Osteoblast (primary cell): ENCODE data around the gene GREB1. TPM values are rescaled to one million over a fixed set of nuclear protein-coding genes. Genes with fewer than 3 reads are reported as not detected.

Source experiments
- DNase-seq: peaks from one replicate; pipeline ENCODE4 v3.0.0; 2011; ENCODE audit warnings: low spot score, mixed read lengths; ENCODE audit not compliant: insufficient read length; ENCODE audit errors: missing footprints
- H2AFZ ChIP-seq: 2 replicates; pipeline ENCODE4 v1.6.0; 2011; ENCODE audit warnings: mild to moderate bottlenecking, low read length
- H3K27ac ChIP-seq: 2 replicates; pipeline ENCODE4 v1.5.1; 2011; ENCODE audit warnings: mild to moderate bottlenecking, low read depth, low read length, moderate library complexity
- H3K27me3 ChIP-seq: 2 replicates; pipeline ENCODE4 v1.6.0; 2012; ENCODE audit warnings: mild to moderate bottlenecking, control low read depth, inconsistent platforms, low read length, moderate library complexity; ENCODE audit not compliant: insufficient read depth
- H3K36me3 ChIP-seq: 2 replicates; pipeline ENCODE4 v1.5.1; 2011; ENCODE audit warnings: mild to moderate bottlenecking, low read length, control low read depth, moderate library complexity; ENCODE audit not compliant: insufficient read depth
- H3K4me1 ChIP-seq: 2 replicates; pipeline ENCODE4 v1.5.1; 2011; ENCODE audit warnings: mild to moderate bottlenecking, low read length, control low read depth, moderate library complexity; ENCODE audit not compliant: insufficient read depth
- H3K4me2 ChIP-seq: 2 replicates; pipeline ENCODE4 v1.6.0; 2011; ENCODE audit warnings: mild to moderate bottlenecking, low read length; ENCODE audit not compliant: insufficient read depth
- H3K4me3 ChIP-seq: fragments of 200-600 bp; sonication (generic); 3 replicates; pipeline ENCODE4 v1.5.1; 2012; ENCODE audit warnings: mild to moderate bottlenecking, low read length, inconsistent platforms; ENCODE audit not compliant: insufficient read depth
- H3K79me2 ChIP-seq: 2 replicates; pipeline ENCODE4 v1.6.0; 2012; ENCODE audit warnings: mild to moderate bottlenecking, low read length, control low read depth, inconsistent platforms; ENCODE audit not compliant: insufficient read depth
- H3K9me3 ChIP-seq: 2 replicates; pipeline ENCODE4 v1.5.1; 2011; ENCODE audit warnings: low read depth, low read length, control low read depth
- H4K20me1 ChIP-seq: 2 replicates; pipeline ENCODE4 v1.6.0; 2012; ENCODE audit warnings: mild to moderate bottlenecking, low read length, control low read depth; ENCODE audit not compliant: insufficient read depth
- total RNA-seq: library from RNA; depleted of rRNA; stranded (reverse); fragments of >200 nt; gene quantifications from 2 replicates; pipeline ENCODE4 v1.2.3, GENCODE V29; 2012
- TF ChIP-seq, protein P1 (sequence below): IDR thresholded peaks from 2 replicates; pipeline ENCODE4 v1.5.1; 2011; ENCODE audit warnings: mild to moderate bottlenecking, low read depth, low read length, moderate library complexity; ENCODE audit errors: extremely low read depth

Gene GREB1
- total RNA-seq, 1 donor: 1.1 TPM

DNA sequence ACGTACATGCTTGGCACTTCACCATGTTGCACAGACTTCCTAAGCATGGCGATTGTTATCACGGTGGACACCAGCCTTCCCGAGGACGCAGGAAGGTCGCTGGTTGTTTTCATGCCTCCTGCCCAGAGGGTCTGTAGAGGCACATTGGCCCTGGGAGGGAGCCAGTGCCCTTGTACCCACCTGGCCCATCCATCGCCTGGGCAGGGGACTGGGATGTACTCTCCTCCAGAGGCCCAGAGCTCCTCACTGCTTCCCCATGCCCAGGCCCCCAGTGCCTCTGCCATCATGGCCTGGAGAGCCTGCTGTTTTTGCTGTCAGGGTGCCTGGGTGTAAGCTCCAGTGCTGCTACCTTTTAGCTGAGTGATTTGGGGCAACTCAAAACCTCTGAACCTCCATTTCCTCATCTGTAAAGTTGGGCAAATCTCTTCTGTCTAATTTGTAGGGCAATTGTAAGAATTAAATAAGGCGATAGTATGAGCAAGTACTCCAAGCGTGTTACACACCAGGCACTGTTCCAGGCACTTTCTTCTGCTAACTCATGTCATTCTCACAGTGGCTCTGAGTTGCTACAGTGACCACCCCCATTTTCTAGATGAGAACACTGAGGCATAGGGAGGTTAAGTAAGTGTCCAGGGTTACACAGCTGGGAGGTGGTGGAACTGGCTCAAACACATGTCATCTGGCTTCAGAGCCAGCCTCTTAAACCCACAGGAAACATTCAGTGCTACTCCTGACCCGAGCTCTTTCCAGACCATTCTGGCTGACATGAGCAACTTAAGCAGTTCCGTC, 45.3 kb downstream of the GREB1 start:
- Histone ChIP-seq H3K4me1 (peaks cover 10% of the 10 kb centered on the region), H3K27me3 (peaks cover 7% of the 10 kb centered on the region), H3K79me2 (no peaks in the 10 kb centered on the region), H2AFZ (no peak overlapping the region), H3K36me3 (no peaks in the 10 kb centered on the region), H3K4me3 (no peak overlapping the region), H3K4me2 (no peak overlapping the region), H4K20me1 (no peaks in the 10 kb centered on the region), H3K27ac (no peak overlapping the region), H3K9me3 (no peaks in the 10 kb centered on the region)
- TF ChIP-seq, protein P1, sequence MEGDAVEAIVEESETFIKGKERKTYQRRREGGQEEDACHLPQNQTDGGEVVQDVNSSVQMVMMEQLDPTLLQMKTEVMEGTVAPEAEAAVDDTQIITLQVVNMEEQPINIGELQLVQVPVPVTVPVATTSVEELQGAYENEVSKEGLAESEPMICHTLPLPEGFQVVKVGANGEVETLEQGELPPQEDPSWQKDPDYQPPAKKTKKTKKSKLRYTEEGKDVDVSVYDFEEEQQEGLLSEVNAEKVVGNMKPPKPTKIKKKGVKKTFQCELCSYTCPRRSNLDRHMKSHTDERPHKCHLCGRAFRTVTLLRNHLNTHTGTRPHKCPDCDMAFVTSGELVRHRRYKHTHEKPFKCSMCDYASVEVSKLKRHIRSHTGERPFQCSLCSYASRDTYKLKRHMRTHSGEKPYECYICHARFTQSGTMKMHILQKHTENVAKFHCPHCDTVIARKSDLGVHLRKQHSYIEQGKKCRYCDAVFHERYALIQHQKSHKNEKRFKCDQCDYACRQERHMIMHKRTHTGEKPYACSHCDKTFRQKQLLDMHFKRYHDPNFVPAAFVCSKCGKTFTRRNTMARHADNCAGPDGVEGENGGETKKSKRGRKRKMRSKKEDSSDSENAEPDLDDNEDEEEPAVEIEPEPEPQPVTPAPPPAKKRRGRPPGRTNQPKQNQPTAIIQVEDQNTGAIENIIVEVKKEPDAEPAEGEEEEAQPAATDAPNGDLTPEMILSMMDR: no peak
- no peak for DNase-seq

- H4K20me1 ChIP-seq: no peaks in the 10 kb centered on the region
- H3K27me3 ChIP-seq: peaks cover 7% of the 10 kb centered on the region
- H3K9me3 ChIP-seq: no peaks in the 10 kb centered on the region
- no peak overlapping the region for H2AFZ ChIP-seq
- no peak overlapping the region for H3K4me3 ChIP-seq
- no peak for DNase-seq
- H3K4me1 ChIP-seq: peaks cover 10% of the 10 kb centered on the region
- no peak overlapping the region for H3K4me2 ChIP-seq
- TF ChIP-seq, protein P1: no peak
- no peaks in the 10 kb centered on the region for H3K79me2 ChIP-seq
- no peak overlapping the region for H3K27ac ChIP-seq
- no peaks in the 10 kb centered on the region for H3K36me3 ChIP-seq
These were observed 46.2 kb downstream of the GREB1 start for GRCh38 chr2:11579867-11580659.

DNA sequence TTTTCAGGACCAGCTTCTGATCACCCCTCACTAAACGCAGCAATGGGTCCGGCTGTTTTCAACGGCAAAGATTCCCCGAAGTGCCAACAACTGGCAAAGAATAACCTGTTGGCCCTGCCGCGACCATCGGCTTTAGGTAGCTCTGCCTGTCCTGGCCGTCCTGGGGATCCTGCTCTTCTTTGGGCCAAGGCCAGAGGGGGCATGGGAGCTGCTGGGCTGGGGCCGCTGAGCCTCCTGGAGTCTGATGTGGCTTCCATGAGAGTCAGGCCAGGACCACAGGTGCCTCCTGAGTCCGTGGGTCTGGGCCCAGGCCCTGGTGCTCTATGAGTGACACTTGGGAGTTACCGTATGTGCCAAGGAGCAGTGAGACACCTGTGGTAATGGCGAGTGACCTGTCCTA, 46.9 kb downstream of the GREB1 start:
- TF ChIP-seq, protein P1: no peak
- H3K36me3 ChIP-seq: no peaks in the 10 kb centered on the region
- peaks cover 10% of the 10 kb centered on the region for H3K4me1 ChIP-seq
- no peak overlapping the region for H3K4me2 ChIP-seq
- H2AFZ ChIP-seq: no peak overlapping the region
- peaks cover 7% of the 10 kb centered on the region for H3K27me3 ChIP-seq
- H3K27ac ChIP-seq: no peak overlapping the region
- no peaks in the 10 kb centered on the region for H3K9me3 ChIP-seq
- H3K4me3 ChIP-seq: no peak overlapping the region
- no peaks in the 10 kb centered on the region for H3K79me2 ChIP-seq
- DNase-seq: no peak
- H4K20me1 ChIP-seq: no peaks in the 10 kb centered on the region
